Astrocyte (in vitro differentiated cells and primary cell): ENCODE data around the gene LRMDA. TPM values are rescaled to one million over a fixed set of nuclear protein-coding genes. Genes with fewer than 3 reads are reported as not detected.

Source experiments
- DNase-seq: peaks from one replicate; pipeline ENCODE4 v3.0.0-alpha.2; 2010; ENCODE audit warnings: low read depth
- FAIRE-seq: peaks from 2 replicates; lab custom pipeline; 2011; peaks lifted over from hg19 to GRCh38; lab: Jason Lieb, UNC
- H2AFZ ChIP-seq: 2 replicates; pipeline ENCODE4 v1.6.0; 2012; ENCODE audit warnings: low read depth, low read length, inconsistent platforms
- H3K27ac ChIP-seq: 2 replicates; pipeline ENCODE4 v1.5.1; 2011; ENCODE audit warnings: low read depth, low read length, inconsistent platforms
- H3K27me3 ChIP-seq: 2 replicates; pipeline ENCODE4 v1.6.0; 2011; ENCODE audit warnings: low read length, inconsistent platforms; ENCODE audit not compliant: insufficient read depth
- H3K36me3 ChIP-seq: 2 replicates; pipeline ENCODE4 v1.5.1; 2011; ENCODE audit warnings: low read length, inconsistent platforms; ENCODE audit not compliant: insufficient read depth
- H3K4me1 ChIP-seq: 2 replicates; pipeline ENCODE4 v1.5.1; 2011; ENCODE audit warnings: low read length, inconsistent platforms; ENCODE audit not compliant: insufficient read depth
- H3K4me2 ChIP-seq: 2 replicates; pipeline ENCODE4 v1.6.0; 2012; ENCODE audit warnings: low read length, inconsistent platforms
- H3K4me3 ChIP-seq: 2 replicates; pipeline ENCODE4 v1.5.1; 2011; ENCODE audit warnings: low read depth, mild to moderate bottlenecking, low read length, inconsistent platforms; ENCODE audit not compliant: insufficient read depth
- H3K79me2 ChIP-seq: 2 replicates; pipeline ENCODE4 v1.6.0; 2012; ENCODE audit warnings: mild to moderate bottlenecking, low read length, inconsistent platforms; ENCODE audit not compliant: insufficient read depth
- H3K9ac ChIP-seq: 2 replicates; pipeline ENCODE4 v1.6.0; 2012; ENCODE audit warnings: mild to moderate bottlenecking, low read length, inconsistent platforms
- H3K9me3 ChIP-seq: 2 replicates; pipeline ENCODE4 v1.5.1; 2012; ENCODE audit warnings: low read depth, mild to moderate bottlenecking, low read length, inconsistent platforms; ENCODE audit not compliant: insufficient read depth
- H4K20me1 ChIP-seq: 2 replicates; pipeline ENCODE4 v1.6.0; 2012; ENCODE audit warnings: low read length, inconsistent platforms; ENCODE audit not compliant: insufficient read depth
- H3K27ac Mint-ChIP-seq: one replicate; pipeline ENCODE4 v1.8.0; 2021; ENCODE audit warnings: mild to moderate bottlenecking, mixed read lengths; ENCODE audit not compliant: unreplicated experiment
- H3K27me3 Mint-ChIP-seq: one replicate; pipeline ENCODE4 v1.8.0; 2021; ENCODE audit warnings: low read depth, mixed read lengths; ENCODE audit not compliant: unreplicated experiment
- H3K36me3 Mint-ChIP-seq: one replicate; pipeline ENCODE4 v1.8.0; 2021; ENCODE audit warnings: low read depth, mixed read lengths; ENCODE audit not compliant: unreplicated experiment
- H3K4me1 Mint-ChIP-seq: one replicate; pipeline ENCODE4 v1.8.0; 2021; ENCODE audit warnings: low read depth, mixed read lengths; ENCODE audit not compliant: unreplicated experiment
- H3K4me3 Mint-ChIP-seq: one replicate; pipeline ENCODE4 v1.8.0; 2021; ENCODE audit warnings: mild to moderate bottlenecking, moderate library complexity, mixed read lengths; ENCODE audit not compliant: unreplicated experiment
- H3K9me3 Mint-ChIP-seq: one replicate; pipeline ENCODE4 v1.8.0; 2021; ENCODE audit warnings: mild to moderate bottlenecking, mixed read lengths; ENCODE audit not compliant: unreplicated experiment
- EZH2 ChIP-seq: IDR thresholded peaks from 2 replicates; pipeline ENCODE4 v1.6.1; 2012; ENCODE audit warnings: mild to moderate bottlenecking, low read length, inconsistent platforms; ENCODE audit not compliant: insufficient read depth
- total RNA-seq: library from RNA; stranded (reverse); gene quantifications from 2 replicates; pipeline ENCODE4 v1.2.1, GENCODE V29; 2021
- TF ChIP-seq, protein P1 (sequence below): IDR thresholded peaks from 2 replicates; pipeline ENCODE4 v1.5.1; 2011; ENCODE audit warnings: low read depth, mild to moderate bottlenecking, inconsistent platforms, low read length, moderate library complexity; ENCODE audit not compliant: insufficient read depth

Gene LRMDA
- total RNA-seq, 1 donor from 2014 or later: 2.7 TPM

DNA sequence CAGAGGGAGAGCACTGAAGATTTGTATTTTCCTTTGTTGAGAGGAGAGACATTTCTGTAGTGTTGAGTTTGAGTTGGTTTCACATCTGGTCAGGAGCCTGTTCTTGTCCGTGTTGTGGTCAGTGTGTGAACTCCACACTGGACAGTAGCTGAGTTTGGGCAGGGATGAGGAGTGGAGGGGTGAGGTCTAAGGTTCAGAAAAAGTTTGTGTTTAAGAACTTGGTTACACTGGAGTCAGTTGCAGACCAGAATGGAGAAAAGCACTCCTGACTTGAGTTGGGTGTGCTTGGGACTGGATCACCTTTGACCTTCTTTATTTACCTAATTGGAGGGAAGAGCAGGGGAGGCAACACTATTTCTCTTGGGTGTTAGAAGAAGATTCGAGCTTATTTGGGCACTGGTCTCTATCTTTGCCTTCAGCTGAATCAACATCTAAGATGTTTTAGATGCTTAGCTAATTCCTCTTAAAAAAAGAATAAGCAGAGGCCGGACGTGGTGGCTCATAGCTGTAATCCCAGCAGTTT is 8.9 kb downstream of the LRMDA start:
- Histone ChIP-seq H3K4me1 (no peaks in the 10 kb centered on the region), H4K20me1 (no peaks in the 10 kb centered on the region), H3K79me2 (no peaks in the 10 kb centered on the region), H3K4me3 (no peak overlapping the region), H3K27ac (no peak overlapping the region), H3K36me3 (no peaks in the 10 kb centered on the region), H3K27me3 (peaks cover 12% of the 10 kb centered on the region), H3K9me3 (no peaks in the 10 kb centered on the region), H3K9ac (no peak overlapping the region), H2AFZ (no peak overlapping the region), H3K4me2 (no peak overlapping the region)
- no peak overlapping the region for H3K27ac Mint-ChIP-seq
- H3K4me3 Mint-ChIP-seq: no peak overlapping the region
- no peaks in the 10 kb centered on the region for H3K4me1 Mint-ChIP-seq
- H3K27me3 Mint-ChIP-seq: peaks cover 31% of the 10 kb centered on the region
- no peaks in the 10 kb centered on the region for H3K36me3 Mint-ChIP-seq
- DNase-seq (no peak), FAIRE-seq (no peak)
- peaks cover 11% of the 10 kb centered on the region for H3K9me3 Mint-ChIP-seq
- TF ChIP-seq, protein P1, sequence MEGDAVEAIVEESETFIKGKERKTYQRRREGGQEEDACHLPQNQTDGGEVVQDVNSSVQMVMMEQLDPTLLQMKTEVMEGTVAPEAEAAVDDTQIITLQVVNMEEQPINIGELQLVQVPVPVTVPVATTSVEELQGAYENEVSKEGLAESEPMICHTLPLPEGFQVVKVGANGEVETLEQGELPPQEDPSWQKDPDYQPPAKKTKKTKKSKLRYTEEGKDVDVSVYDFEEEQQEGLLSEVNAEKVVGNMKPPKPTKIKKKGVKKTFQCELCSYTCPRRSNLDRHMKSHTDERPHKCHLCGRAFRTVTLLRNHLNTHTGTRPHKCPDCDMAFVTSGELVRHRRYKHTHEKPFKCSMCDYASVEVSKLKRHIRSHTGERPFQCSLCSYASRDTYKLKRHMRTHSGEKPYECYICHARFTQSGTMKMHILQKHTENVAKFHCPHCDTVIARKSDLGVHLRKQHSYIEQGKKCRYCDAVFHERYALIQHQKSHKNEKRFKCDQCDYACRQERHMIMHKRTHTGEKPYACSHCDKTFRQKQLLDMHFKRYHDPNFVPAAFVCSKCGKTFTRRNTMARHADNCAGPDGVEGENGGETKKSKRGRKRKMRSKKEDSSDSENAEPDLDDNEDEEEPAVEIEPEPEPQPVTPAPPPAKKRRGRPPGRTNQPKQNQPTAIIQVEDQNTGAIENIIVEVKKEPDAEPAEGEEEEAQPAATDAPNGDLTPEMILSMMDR: no peak
- no peak for TF ChIP-seq EZH2

DNA sequence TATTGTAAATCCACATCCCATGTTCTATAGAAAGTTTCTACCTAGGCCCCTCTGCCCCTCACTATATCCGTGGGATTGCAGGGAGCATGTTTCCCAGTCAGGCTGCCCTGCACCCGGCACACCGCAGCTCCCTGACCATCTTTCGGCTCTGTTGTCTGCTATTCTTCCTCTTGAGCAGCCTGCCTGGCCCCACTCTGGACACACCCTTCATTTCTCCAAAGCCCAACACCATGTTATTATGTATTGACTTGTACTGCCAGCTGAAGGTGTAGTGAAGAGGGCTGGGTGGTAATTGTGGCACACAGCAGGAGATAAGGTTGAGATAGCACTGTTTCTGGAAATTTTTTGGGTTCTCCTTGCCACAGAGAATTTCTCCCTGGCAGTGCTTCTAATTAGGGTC is 9.8 kb downstream of the LRMDA start:
- no peak overlapping the region for H3K4me2 ChIP-seq
- no peak overlapping the region for H2AFZ ChIP-seq
- no peaks in the 10 kb centered on the region for H3K79me2 ChIP-seq
- H3K9ac ChIP-seq: no peak overlapping the region
- no peak overlapping the region for H3K4me3 Mint-ChIP-seq
- H3K4me1 Mint-ChIP-seq: no peaks in the 10 kb centered on the region
- H3K27ac ChIP-seq: no peak overlapping the region
- H3K36me3 ChIP-seq: no peaks in the 10 kb centered on the region
- DNase-seq (no peak), FAIRE-seq (no peak)
- peaks cover 9% of the 10 kb centered on the region for H3K27me3 ChIP-seq
- no peaks in the 10 kb centered on the region for H4K20me1 ChIP-seq
- no peak overlapping the region for H3K4me3 ChIP-seq
- H3K27me3 Mint-ChIP-seq: peaks cover 26% of the 10 kb centered on the region
- H3K36me3 Mint-ChIP-seq: no peaks in the 10 kb centered on the region
- H3K27ac Mint-ChIP-seq: no peak overlapping the region
- peaks cover 4% of the 10 kb centered on the region for H3K9me3 ChIP-seq
- no peaks in the 10 kb centered on the region for H3K4me1 ChIP-seq
- peaks cover 11% of the 10 kb centered on the region for H3K9me3 Mint-ChIP-seq
- no peak for TF ChIP-seq EZH2
- TF ChIP-seq, protein P1: no peak

DNA sequence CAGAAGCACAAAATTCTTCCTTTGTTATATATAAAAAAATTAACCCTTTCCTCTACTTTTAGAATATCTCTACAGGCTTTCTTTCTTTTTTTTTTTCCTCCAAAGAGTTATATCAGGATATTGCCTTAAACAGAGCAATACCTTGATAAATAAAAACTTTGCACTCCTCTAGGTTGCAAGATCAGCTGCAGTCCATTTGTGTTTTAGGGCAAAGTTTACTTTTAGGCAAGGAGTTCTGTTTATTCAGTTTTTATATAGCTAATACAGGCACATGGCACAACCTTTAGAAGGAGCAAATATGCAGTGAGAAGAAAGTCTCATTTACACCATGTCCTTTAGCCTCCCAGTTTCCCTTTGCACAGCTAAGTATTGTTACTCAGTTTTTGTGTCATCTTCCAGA is 10.3 kb downstream of the LRMDA start:
- Histone ChIP-seq H3K9ac (no peak overlapping the region), H3K36me3 (no peaks in the 10 kb centered on the region), H2AFZ (no peak overlapping the region), H3K9me3 (peaks cover 4% of the 10 kb centered on the region), H4K20me1 (no peaks in the 10 kb centered on the region), H3K79me2 (no peaks in the 10 kb centered on the region), H3K4me3 (no peak overlapping the region), H3K4me2 (no peak overlapping the region), H3K27ac (no peak overlapping the region), H3K4me1 (no peaks in the 10 kb centered on the region), H3K27me3 (peaks cover 9% of the 10 kb centered on the region)
- DNase-seq (no peak), FAIRE-seq (no peak)
- no peak for TF ChIP-seq EZH2
- TF ChIP-seq, protein P1: no peak
- Mint-ChIP-seq H3K36me3 (no peaks in the 10 kb centered on the region), H3K4me3 (no peak overlapping the region), H3K4me1 (no peaks in the 10 kb centered on the region), H3K27ac (no peak overlapping the region), H3K27me3 (peaks cover 24% of the 10 kb centered on the region), H3K9me3 (peaks cover 12% of the 10 kb centered on the region)
